ENCODE data around the gene SEPTIN1. TPM values are rescaled to one million over a fixed set of nuclear protein-coding genes. Genes with fewer than 3 reads are reported as not detected.

The SEPTIN1 gene
- total and polyA plus RNA-seq, 2 of the 13 experiments (the other 11 are each of a cell fraction or from before 2014, with no cell fraction given), result 0.18 to 0.67 TPM

DNA sequence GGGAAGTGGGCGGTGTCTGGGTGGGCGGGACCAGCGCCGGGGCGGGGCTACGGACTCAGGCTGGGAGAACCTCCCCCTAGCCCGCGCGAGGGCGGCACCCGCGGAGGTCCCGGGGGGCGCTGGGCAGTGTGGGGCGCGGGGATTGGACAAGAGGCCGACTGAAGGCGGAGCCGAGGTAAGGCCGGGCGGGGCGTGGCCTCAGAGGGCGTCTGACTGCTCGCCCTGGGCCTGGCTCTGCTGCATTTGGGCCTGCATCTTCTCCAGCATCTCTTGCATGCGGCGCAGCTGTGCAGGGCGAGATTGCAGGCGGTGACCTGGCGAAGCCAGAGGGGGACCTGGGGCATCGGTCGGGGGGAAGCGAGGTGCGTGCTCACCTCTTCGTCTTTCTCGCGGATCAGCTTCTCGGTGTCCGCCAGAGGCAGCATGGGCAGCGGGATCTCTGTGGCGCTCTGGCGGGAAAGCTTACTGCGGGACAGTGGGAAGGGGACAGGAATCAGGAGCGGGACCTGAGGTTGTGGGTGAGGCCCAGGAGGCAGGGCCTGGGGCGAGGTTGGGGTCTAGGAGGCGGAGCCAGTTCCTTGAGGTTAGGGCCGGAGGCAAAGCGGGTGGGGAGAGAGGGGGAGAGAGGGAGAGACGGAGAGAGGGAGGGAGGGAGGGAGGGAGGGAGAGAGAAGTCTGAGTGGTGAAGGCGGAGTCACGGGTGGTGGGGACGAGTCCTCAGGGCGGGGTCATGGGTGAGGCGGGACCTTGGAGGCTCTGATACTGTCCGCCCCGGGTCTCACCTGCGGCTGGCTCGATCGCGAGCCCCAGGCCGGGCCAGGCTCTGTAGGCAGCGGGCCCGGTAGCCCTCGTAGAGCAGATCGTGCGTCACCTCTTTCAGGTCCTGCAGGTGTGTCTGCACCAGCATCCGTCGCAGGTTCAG, 3.9 kb downstream of the SEPTIN1 start (continued):
- TF ChIP-seq, protein P1, sequence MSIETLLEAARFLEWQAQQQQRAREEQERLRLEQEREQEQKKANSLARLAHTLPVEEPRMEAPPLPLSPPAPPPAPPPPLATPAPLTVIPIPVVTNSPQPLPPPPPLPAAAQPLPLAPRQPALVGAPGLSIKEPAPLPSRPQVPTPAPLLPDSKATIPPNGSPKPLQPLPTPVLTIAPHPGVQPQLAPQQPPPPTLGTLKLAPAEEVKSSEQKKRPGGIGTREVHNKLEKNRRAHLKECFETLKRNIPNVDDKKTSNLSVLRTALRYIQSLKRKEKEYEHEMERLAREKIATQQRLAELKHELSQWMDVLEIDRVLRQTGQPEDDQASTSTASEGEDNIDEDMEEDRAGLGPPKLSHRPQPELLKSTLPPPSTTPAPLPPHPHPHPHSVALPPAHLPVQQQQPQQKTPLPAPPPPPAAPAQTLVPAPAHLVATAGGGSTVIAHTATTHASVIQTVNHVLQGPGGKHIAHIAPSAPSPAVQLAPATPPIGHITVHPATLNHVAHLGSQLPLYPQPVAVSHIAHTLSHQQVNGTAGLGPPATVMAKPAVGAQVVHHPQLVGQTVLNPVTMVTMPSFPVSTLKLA (IDR thresholded peaks at IDR 0.05), result peak; percentile 12; the same call in 1 of the 2 replicates
- TF ChIP-seq ZNF569 (CRISPR knock-in tag; IDR thresholded peaks at IDR 0.05; ENCODE audit: borderline replicate concordance) (peak; percentile 57; the same call in 1 of the 2 replicates), PPARG (CRISPR knock-in tag; conservative IDR thresholded peaks at IDR 0.05) (no peak), MTF2 (CRISPR knock-in tag; IDR thresholded peaks at IDR 0.05; ENCODE audit: borderline replicate concordance) (peak; percentile 76; the same call in 1 of the 2 replicates), NPAS2 (CRISPR knock-in tag; IDR thresholded peaks at IDR 0.05; ENCODE audit: borderline replicate concordance) (no peak), RFXAP (CRISPR knock-in tag; IDR thresholded peaks at IDR 0.05; ENCODE audit: borderline replicate concordance) (no peak; the same call in 1 of the 2 replicates), YEATS4 (CRISPR knock-in tag; IDR thresholded peaks at IDR 0.05; ENCODE audit: borderline replicate concordance) (peak; percentile 68), EP300 (IDR thresholded peaks at IDR 0.05; ENCODE audit: low read depth in 2 of 2, low read length in 2 of 2) (peak in 1 of 2 experiments; percentile 64; a peak in 2 of 4 replicates), EP300 (CRISPR knock-in tag; IDR thresholded peaks at IDR 0.05; ENCODE audit: borderline replicate concordance) (0 out of 2 replicates have a peak, but pooled peaks have one; percentile 15), ARNT2 (CRISPR knock-in tag; IDR thresholded peaks at IDR 0.05; ENCODE audit: low read depth) (peak; percentile 71; the same call in 1 of the 2 replicates)
- TF ChIP-seq, protein P2, sequence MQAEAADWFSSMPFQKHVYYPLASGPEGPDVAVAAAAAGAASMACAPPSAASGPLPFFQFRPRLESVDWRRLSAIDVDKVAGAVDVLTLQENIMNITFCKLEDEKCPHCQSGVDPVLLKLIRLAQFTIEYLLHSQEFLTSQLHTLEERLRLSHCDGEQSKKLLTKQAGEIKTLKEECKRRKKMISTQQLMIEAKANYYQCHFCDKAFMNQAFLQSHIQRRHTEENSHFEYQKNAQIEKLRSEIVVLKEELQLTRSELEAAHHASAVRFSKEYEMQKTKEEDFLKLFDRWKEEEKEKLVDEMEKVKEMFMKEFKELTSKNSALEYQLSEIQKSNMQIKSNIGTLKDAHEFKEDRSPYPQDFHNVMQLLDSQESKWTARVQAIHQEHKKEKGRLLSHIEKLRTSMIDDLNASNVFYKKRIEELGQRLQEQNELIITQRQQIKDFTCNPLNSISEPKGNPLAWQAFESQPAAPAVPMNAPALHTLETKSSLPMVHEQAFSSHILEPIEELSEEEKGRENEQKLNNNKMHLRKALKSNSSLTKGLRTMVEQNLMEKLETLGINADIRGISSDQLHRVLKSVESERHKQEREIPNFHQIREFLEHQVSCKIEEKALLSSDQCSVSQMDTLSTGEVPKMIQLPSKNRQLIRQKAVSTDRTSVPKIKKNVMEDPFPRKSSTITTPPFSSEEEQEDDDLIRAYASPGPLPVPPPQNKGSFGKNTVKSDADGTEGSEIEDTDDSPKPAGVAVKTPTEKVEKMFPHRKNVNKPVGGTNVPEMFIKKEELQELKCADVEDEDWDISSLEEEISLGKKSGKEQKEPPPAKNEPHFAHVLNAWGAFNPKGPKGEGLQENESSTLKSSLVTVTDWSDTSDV (CRISPR knock-in tag; IDR thresholded peaks at IDR 0.05), result 0 out of 2 replicates have a peak, but pooled peaks have one; percentile 72
- TF ChIP-seq, protein P3, sequence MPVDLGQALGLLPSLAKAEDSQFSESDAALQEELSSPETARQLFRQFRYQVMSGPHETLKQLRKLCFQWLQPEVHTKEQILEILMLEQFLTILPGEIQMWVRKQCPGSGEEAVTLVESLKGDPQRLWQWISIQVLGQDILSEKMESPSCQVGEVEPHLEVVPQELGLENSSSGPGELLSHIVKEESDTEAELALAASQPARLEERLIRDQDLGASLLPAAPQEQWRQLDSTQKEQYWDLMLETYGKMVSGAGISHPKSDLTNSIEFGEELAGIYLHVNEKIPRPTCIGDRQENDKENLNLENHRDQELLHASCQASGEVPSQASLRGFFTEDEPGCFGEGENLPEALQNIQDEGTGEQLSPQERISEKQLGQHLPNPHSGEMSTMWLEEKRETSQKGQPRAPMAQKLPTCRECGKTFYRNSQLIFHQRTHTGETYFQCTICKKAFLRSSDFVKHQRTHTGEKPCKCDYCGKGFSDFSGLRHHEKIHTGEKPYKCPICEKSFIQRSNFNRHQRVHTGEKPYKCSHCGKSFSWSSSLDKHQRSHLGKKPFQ (CRISPR knock-in tag; IDR thresholded peaks at IDR 0.05; ENCODE audit: insufficient replicate concordance), result peak; percentile 79
- TF ChIP-seq, protein P4, sequence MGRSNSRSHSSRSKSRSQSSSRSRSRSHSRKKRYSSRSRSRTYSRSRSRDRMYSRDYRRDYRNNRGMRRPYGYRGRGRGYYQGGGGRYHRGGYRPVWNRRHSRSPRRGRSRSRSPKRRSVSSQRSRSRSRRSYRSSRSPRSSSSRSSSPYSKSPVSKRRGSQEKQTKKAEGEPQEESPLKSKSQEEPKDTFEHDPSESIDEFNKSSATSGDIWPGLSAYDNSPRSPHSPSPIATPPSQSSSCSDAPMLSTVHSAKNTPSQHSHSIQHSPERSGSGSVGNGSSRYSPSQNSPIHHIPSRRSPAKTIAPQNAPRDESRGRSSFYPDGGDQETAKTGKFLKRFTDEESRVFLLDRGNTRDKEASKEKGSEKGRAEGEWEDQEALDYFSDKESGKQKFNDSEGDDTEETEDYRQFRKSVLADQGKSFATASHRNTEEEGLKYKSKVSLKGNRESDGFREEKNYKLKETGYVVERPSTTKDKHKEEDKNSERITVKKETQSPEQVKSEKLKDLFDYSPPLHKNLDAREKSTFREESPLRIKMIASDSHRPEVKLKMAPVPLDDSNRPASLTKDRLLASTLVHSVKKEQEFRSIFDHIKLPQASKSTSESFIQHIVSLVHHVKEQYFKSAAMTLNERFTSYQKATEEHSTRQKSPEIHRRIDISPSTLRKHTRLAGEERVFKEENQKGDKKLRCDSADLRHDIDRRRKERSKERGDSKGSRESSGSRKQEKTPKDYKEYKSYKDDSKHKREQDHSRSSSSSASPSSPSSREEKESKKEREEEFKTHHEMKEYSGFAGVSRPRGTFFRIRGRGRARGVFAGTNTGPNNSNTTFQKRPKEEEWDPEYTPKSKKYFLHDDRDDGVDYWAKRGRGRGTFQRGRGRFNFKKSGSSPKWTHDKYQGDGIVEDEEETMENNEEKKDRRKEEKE (IDR thresholded peaks at IDR 0.05), result no peak
- TF ChIP-seq, protein P5, sequence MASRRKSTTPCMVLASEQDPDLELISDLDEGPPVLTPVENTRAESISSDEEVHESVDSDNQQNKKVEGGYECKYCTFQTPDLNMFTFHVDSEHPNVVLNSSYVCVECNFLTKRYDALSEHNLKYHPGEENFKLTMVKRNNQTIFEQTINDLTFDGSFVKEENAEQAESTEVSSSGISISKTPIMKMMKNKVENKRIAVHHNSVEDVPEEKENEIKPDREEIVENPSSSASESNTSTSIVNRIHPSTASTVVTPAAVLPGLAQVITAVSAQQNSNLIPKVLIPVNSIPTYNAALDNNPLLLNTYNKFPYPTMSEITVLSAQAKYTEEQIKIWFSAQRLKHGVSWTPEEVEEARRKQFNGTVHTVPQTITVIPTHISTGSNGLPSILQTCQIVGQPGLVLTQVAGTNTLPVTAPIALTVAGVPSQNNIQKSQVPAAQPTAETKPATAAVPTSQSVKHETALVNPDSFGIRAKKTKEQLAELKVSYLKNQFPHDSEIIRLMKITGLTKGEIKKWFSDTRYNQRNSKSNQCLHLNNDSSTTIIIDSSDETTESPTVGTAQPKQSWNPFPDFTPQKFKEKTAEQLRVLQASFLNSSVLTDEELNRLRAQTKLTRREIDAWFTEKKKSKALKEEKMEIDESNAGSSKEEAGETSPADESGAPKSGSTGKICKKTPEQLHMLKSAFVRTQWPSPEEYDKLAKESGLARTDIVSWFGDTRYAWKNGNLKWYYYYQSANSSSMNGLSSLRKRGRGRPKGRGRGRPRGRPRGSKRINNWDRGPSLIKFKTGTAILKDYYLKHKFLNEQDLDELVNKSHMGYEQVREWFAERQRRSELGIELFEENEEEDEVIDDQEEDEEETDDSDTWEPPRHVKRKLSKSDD (CRISPR knock-in tag; IDR thresholded peaks at IDR 0.05; ENCODE audit: low read depth), result peak; percentile 73; the same call in 1 of the 2 replicates
